Tibial nerve (tissue), 4 donors: ENCODE measurements around the gene CNTN5.

Experiments used
- EP300 ChIP-seq, 2 donors: sonication (generic); formaldehyde crosslinking; IDR thresholded peaks; one replicate each; pipeline ENCODE4 v1.6.1; 2017; ENCODE audit warnings: antibody characterized with exemption in 2 of 2, mild to moderate bottlenecking in 1 of 2
- POLR2A ChIP-seq, 2 donors: fragments of 450-650 bp; IDR thresholded peaks; one replicate each; pipeline ENCODE4 v1.6.1; 2017; ENCODE audit warnings: antibody characterized with exemption in 2 of 2, mild to moderate bottlenecking in 2 of 2, moderate library complexity in 2 of 2
- TF ChIP-seq, protein P1 (sequence below), 5 experiments: fragments of 200-600 bp in 3 of 5; fragments of 450-650 bp in 2 of 5; sonication (generic) in 3 of 5; IDR thresholded peaks; one replicate each; pipeline ENCODE4 v1.5.1; 2016 to 2019; ENCODE audit warnings: antibody characterized with exemption in 5 of 5, mild to moderate bottlenecking in 3 of 5, moderate library complexity in 2 of 5

DNA sequence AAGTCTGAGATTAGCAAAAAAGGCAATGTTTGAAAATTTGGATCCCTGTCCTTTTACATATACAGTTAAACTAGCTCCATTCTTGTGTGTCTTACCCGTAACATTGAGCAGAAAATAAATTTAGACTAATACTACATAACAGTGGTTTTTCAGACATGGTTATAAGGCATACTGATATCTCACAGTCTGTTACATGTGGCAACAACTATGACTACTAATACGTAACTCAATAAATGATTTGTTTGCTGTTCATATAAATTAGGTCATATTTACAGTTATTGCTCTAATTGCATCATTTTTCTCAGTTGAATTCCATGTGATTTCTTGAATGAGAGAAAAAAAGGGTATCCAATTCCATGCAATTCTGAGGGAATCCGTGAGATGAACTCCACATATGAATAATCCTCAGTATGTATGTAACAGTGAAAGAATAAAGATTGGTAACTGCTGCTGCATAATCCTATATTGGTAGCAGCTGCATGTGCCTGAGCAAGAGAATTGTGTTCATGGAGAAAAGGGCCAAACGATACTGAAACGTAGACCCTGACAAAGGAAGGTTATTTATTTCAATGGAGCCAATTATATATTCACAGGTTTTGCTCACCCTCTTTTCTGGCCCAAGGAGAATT is 1275.4 kb downstream of the CNTN5 start:
- TF ChIP-seq POLR2A (IDR thresholded peaks at IDR 0.05): no peak
- TF ChIP-seq, protein P1, sequence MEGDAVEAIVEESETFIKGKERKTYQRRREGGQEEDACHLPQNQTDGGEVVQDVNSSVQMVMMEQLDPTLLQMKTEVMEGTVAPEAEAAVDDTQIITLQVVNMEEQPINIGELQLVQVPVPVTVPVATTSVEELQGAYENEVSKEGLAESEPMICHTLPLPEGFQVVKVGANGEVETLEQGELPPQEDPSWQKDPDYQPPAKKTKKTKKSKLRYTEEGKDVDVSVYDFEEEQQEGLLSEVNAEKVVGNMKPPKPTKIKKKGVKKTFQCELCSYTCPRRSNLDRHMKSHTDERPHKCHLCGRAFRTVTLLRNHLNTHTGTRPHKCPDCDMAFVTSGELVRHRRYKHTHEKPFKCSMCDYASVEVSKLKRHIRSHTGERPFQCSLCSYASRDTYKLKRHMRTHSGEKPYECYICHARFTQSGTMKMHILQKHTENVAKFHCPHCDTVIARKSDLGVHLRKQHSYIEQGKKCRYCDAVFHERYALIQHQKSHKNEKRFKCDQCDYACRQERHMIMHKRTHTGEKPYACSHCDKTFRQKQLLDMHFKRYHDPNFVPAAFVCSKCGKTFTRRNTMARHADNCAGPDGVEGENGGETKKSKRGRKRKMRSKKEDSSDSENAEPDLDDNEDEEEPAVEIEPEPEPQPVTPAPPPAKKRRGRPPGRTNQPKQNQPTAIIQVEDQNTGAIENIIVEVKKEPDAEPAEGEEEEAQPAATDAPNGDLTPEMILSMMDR (IDR thresholded peaks at IDR 0.05): no peak
- TF ChIP-seq EP300 (IDR thresholded peaks at IDR 0.05): no peak
